Smooth muscle cell (in vitro differentiated cells): ENCODE results near the gene RNF32. TPM values are rescaled to one million over a fixed set of nuclear protein-coding genes. Genes with fewer than 3 reads are reported as not detected.

Source experiments
- DNase-seq: peaks from one replicate; lab custom pipeline; 2025; ENCODE audit not compliant: unreplicated experiment; lab: John Stamatoyannopoulos, UW
- H2AFZ ChIP-seq: fragments of 200-600 bp; sonication (generic); 2 replicates; pipeline ENCODE4 v1.6.0; 2016; ENCODE audit warnings: antibody characterized with exemption, low read depth, mild to moderate bottlenecking
- H3F3A ChIP-seq: fragments of 200-600 bp; sonication (generic); 2 replicates; pipeline ENCODE4 v1.6.0; 2017; ENCODE audit warnings: antibody characterized with exemption, low read depth
- H3K27ac ChIP-seq: fragments of 200-600 bp; sonication (generic); 2 replicates; pipeline ENCODE4 v1.5.1; 2016; ENCODE audit warnings: low read depth, mild to moderate bottlenecking
- H3K27me3 ChIP-seq: fragments of 200-600 bp; sonication (generic); 2 replicates; pipeline ENCODE4 v1.6.1; 2016; ENCODE audit warnings: low read depth, mild to moderate bottlenecking
- H3K36me3 ChIP-seq: fragments of 200-600 bp; sonication (generic); 2 replicates; pipeline ENCODE4 v1.5.1; 2016; ENCODE audit warnings: low read depth
- H3K4me1 ChIP-seq: fragments of 200-600 bp; sonication (generic); 2 replicates; pipeline ENCODE4 v1.5.1; 2016; ENCODE audit warnings: low read depth
- H3K4me2 ChIP-seq: fragments of 200-600 bp; sonication (generic); 2 replicates; pipeline ENCODE4 v1.6.0; 2016; ENCODE audit warnings: mild to moderate bottlenecking
- H3K4me3 ChIP-seq: fragments of 200-600 bp; sonication (generic); 2 replicates; pipeline ENCODE4 v1.5.1; 2016; ENCODE audit warnings: mild to moderate bottlenecking
- H3K79me2 ChIP-seq: fragments of 200-600 bp; sonication (generic); 2 replicates; pipeline ENCODE4 v1.6.0; 2016; ENCODE audit warnings: low read depth, mild to moderate bottlenecking
- H3K9ac ChIP-seq: fragments of 200-600 bp; sonication (generic); 2 replicates; pipeline ENCODE4 v1.6.0; 2016; ENCODE audit warnings: low read depth
- H3K9me3 ChIP-seq: fragments of 200-600 bp; sonication (generic); replicated peaks from 2 replicates; pipeline ENCODE4 v1.5.1; 2016; ENCODE audit warnings: low read depth
- H4K20me1 ChIP-seq: fragments of 200-600 bp; sonication (generic); 2 replicates; pipeline ENCODE4 v1.6.0; 2016; ENCODE audit warnings: low read depth
- WGBS: methylation state at CpG from one replicate; pipeline ENCODE4 v1.1.7; 2016; ENCODE audit warnings: low lambda C conversion rate; 5-methylcytosine and 5-hydroxymethylcytosine counted together
- polyA plus RNA-seq: library from polyadenylated mRNA; unstranded; fragments of >200 nt; fragmentation: Nextera tagmentation; extraction: Ambion mirVana; gene quantifications from 2 replicates; pipeline ENCODE4 v1.2.1, GENCODE V29; 2016
- total RNA-seq: library from RNA; depleted of rRNA; stranded (reverse); fragments of >200 nt; gene quantifications from 2 replicates; pipeline ENCODE4 v1.2.3, GENCODE V29; 2014
- TF ChIP-seq, protein P1 (sequence below): fragments of 200-600 bp; sonication (generic); IDR thresholded peaks from 2 replicates; pipeline ENCODE4 v1.5.1; 2017; ENCODE audit warnings: borderline replicate concordance, mild to moderate bottlenecking, antibody characterized with exemption; ENCODE audit not compliant: insufficient read depth, poor library complexity, severe bottlenecking

RNF32 gene
- total and polyA plus RNA-seq, 2 experiments from 2014 or later = 0.63 to 4.3 TPM

- H3K9ac ChIP-seq = no peak overlapping the region
- H3K4me1 ChIP-seq = no peaks in the 10 kb centered on the region
- no peak overlapping the region for H3K4me2 ChIP-seq
- no peaks in the 10 kb centered on the region for H3K9me3 ChIP-seq
- no peaks in the 10 kb centered on the region for H3K36me3 ChIP-seq
- H3K79me2 ChIP-seq = no peaks in the 10 kb centered on the region
- no peaks in the 10 kb centered on the region for H4K20me1 ChIP-seq
- no peak for DNase-seq
- H3K27me3 ChIP-seq = no peaks in the 10 kb centered on the region
- H3K4me3 ChIP-seq = no peak overlapping the region
- no peaks in the 10 kb centered on the region for H3F3A ChIP-seq
- TF ChIP-seq, protein P1, sequence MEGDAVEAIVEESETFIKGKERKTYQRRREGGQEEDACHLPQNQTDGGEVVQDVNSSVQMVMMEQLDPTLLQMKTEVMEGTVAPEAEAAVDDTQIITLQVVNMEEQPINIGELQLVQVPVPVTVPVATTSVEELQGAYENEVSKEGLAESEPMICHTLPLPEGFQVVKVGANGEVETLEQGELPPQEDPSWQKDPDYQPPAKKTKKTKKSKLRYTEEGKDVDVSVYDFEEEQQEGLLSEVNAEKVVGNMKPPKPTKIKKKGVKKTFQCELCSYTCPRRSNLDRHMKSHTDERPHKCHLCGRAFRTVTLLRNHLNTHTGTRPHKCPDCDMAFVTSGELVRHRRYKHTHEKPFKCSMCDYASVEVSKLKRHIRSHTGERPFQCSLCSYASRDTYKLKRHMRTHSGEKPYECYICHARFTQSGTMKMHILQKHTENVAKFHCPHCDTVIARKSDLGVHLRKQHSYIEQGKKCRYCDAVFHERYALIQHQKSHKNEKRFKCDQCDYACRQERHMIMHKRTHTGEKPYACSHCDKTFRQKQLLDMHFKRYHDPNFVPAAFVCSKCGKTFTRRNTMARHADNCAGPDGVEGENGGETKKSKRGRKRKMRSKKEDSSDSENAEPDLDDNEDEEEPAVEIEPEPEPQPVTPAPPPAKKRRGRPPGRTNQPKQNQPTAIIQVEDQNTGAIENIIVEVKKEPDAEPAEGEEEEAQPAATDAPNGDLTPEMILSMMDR = no peak
- H2AFZ ChIP-seq = no peak overlapping the region
- WGBS = 100% methylated on average over 3 of the region's 14 CpGs
- H3K27ac ChIP-seq = no peak overlapping the region
Observed at GRCh38 chr7:156606691-156607331, 33.8 kb upstream of the RNF32 start.

- H3K27ac ChIP-seq = no peak overlapping the region
- TF ChIP-seq, protein P1 = no peak
- H3K79me2 ChIP-seq = no peaks in the 10 kb centered on the region
- H3K4me2 ChIP-seq = no peak overlapping the region
- H2AFZ ChIP-seq = no peak overlapping the region
- no peaks in the 10 kb centered on the region for H3F3A ChIP-seq
- H3K27me3 ChIP-seq = no peaks in the 10 kb centered on the region
- H3K9ac ChIP-seq = no peak overlapping the region
- H3K36me3 ChIP-seq = no peaks in the 10 kb centered on the region
- WGBS = 94% methylated on average over 54 of the region's 84 CpGs
- H4K20me1 ChIP-seq = no peaks in the 10 kb centered on the region
- DNase-seq = no peak
- H3K4me1 ChIP-seq = no peaks in the 10 kb centered on the region
- no peak overlapping the region for H3K4me3 ChIP-seq
- H3K9me3 ChIP-seq = no peaks in the 10 kb centered on the region
Observed at GRCh38 chr7:156607332-156608172, 33.0 kb upstream of the RNF32 start.

GRCh38 chr7:156608173-156608478 lies 32.4 kb upstream of the RNF32 start:
- no peaks in the 10 kb centered on the region for H3K36me3 ChIP-seq
- H3K9me3 ChIP-seq = no peaks in the 10 kb centered on the region
- H3K4me2 ChIP-seq = no peak overlapping the region
- H3K4me3 ChIP-seq = no peak overlapping the region
- TF ChIP-seq, protein P1 = no peak
- H3K9ac ChIP-seq = no peak overlapping the region
- H3F3A ChIP-seq = no peaks in the 10 kb centered on the region
- H3K27me3 ChIP-seq = no peaks in the 10 kb centered on the region
- H4K20me1 ChIP-seq = no peaks in the 10 kb centered on the region
- H3K27ac ChIP-seq = no peak overlapping the region
- DNase-seq = no peak
- no peaks in the 10 kb centered on the region for H3K79me2 ChIP-seq
- H2AFZ ChIP-seq = no peak overlapping the region
- WGBS = 94% methylated on average over 17 of the region's 17 CpGs
- H3K4me1 ChIP-seq = no peaks in the 10 kb centered on the region
